Mesenchymal stem cell (in vitro differentiated cells and primary cell): ENCODE data around the gene PRKG1.

ENCODE experiments used
- DNase-seq: peaks from one replicate; pipeline ENCODE4 v3.0.0-alpha.2; 2013
- H2AFZ ChIP-seq: one replicate; pipeline ENCODE4 v1.6.1; 2013; ENCODE audit warnings: low read depth, mild to moderate bottlenecking, control low read depth, inconsistent platforms, low read length, moderate library complexity
- H2AK5ac ChIP-seq: 2 replicates; pipeline ENCODE4 v1.6.1; 2013; ENCODE audit warnings: low read length, moderate library complexity, mild to moderate bottlenecking, inconsistent platforms; ENCODE audit not compliant: severe bottlenecking
- H2BK120ac ChIP-seq: one replicate; pipeline ENCODE4 v1.6.1; 2013; ENCODE audit warnings: low read depth, mild to moderate bottlenecking, inconsistent platforms, low read length, moderate library complexity
- H2BK12ac ChIP-seq, 2 experiments: one replicate each; pipeline ENCODE4 v1.6.1; 2013; ENCODE audit warnings: inconsistent platforms in 2 of 2, low read length in 2 of 2, mild to moderate bottlenecking in 2 of 2, moderate library complexity in 2 of 2, control low read depth in 1 of 2
- H2BK15ac ChIP-seq: one replicate; pipeline ENCODE4 v1.6.1; 2013; ENCODE audit warnings: mild to moderate bottlenecking, low read depth, inconsistent platforms; ENCODE audit not compliant: poor library complexity, severe bottlenecking
- H2BK5ac ChIP-seq: 2 replicates; pipeline ENCODE4 v1.6.1; 2013; ENCODE audit warnings: low read depth, mild to moderate bottlenecking, low read length, control low read depth, inconsistent platforms; ENCODE audit not compliant: poor library complexity, severe bottlenecking
- H3K14ac ChIP-seq, 2 experiments: one replicate each; pipeline ENCODE4 v1.6.1; 2013; ENCODE audit warnings: inconsistent platforms in 2 of 2, low read length in 2 of 2, control low read depth in 1 of 2, mild to moderate bottlenecking in 1 of 2, moderate library complexity in 1 of 2
- H3K18ac ChIP-seq, 2 experiments: one replicate each; pipeline ENCODE4 v1.6.1; 2013; ENCODE audit warnings: inconsistent platforms in 2 of 2, low read length in 2 of 2, control low read depth in 1 of 2, low read depth in 1 of 2, mild to moderate bottlenecking in 1 of 2
- H3K23ac ChIP-seq, 2 experiments: one replicate each; pipeline ENCODE4 v1.6.1; 2013; ENCODE audit warnings: inconsistent platforms in 2 of 2, low read length in 2 of 2, mild to moderate bottlenecking in 2 of 2, moderate library complexity in 2 of 2, control low read depth in 1 of 2
- H3K27ac ChIP-seq: 2 replicates; pipeline ENCODE4 v1.5.1; 2013; ENCODE audit warnings: mild to moderate bottlenecking, moderate library complexity, low read length, control low read depth, inconsistent platforms; ENCODE audit not compliant: poor library complexity, severe bottlenecking
- H3K27me3 ChIP-seq, 2 experiments: 2 replicates each; pipeline versions ENCODE4 v1.6.1 to v1.7.0; 2013; ENCODE audit warnings: low read length in 2 of 2, mild to moderate bottlenecking in 2 of 2, moderate library complexity in 2 of 2, control low read depth in 1 of 2, inconsistent platforms in 1 of 2; ENCODE audit not compliant: control insufficient read depth in 1 of 2, insufficient read depth in 1 of 2
- H3K36me3 ChIP-seq, 2 experiments: 2 replicates each; pipeline versions ENCODE4 v1.6.1 to v1.7.0; 2013; ENCODE audit warnings: low read length in 2 of 2, control low read depth in 1 of 2, inconsistent platforms in 1 of 2, low read depth in 1 of 2, mild to moderate bottlenecking in 1 of 2; ENCODE audit not compliant: insufficient read depth in 2 of 2, control insufficient read depth in 1 of 2
- H3K4ac ChIP-seq, 2 experiments: one replicate each; pipeline ENCODE4 v1.6.1; 2013; ENCODE audit warnings: inconsistent platforms in 2 of 2, low read length in 2 of 2, mild to moderate bottlenecking in 2 of 2, moderate library complexity in 2 of 2, control low read depth in 1 of 2, low read depth in 1 of 2
- H3K4me1 ChIP-seq: 2 replicates; pipeline ENCODE4 v1.6.1; 2013; ENCODE audit warnings: low read depth, low read length, control low read depth; ENCODE audit not compliant: control insufficient read depth, insufficient read depth
- H3K4me2 ChIP-seq: 2 replicates; pipeline ENCODE4 v1.6.1; 2013; ENCODE audit warnings: low read length, mild to moderate bottlenecking, inconsistent platforms; ENCODE audit not compliant: poor library complexity, severe bottlenecking
- H3K4me3 ChIP-seq, 2 experiments: 2 replicates each; pipeline versions ENCODE4 v1.5.1 to v1.7.0; 2013; ENCODE audit warnings: low read length in 2 of 2, mild to moderate bottlenecking in 2 of 2, control low read depth in 1 of 2, low read depth in 1 of 2; ENCODE audit not compliant: insufficient read depth in 1 of 2
- H3K79me1 ChIP-seq: replicated peaks from 2 replicates; pipeline ENCODE4 v1.6.1; 2013; ENCODE audit warnings: mild to moderate bottlenecking, control low read depth, low read length, inconsistent platforms; ENCODE audit not compliant: poor library complexity, severe bottlenecking
- H3K9ac ChIP-seq: 2 replicates; pipeline ENCODE4 v1.7.0; 2013; ENCODE audit warnings: mild to moderate bottlenecking, low read length, moderate library complexity
- H3K9me3 ChIP-seq: 2 replicates; pipeline ENCODE4 v1.7.0; 2013; ENCODE audit warnings: mild to moderate bottlenecking, low read length; ENCODE audit not compliant: control insufficient read depth
- H4K8ac ChIP-seq: one replicate; pipeline ENCODE4 v1.6.1; 2013; ENCODE audit warnings: inconsistent platforms, mild to moderate bottlenecking, low read length, moderate library complexity
- H4K91ac ChIP-seq: one replicate; pipeline ENCODE4 v1.6.1; 2013; ENCODE audit warnings: mild to moderate bottlenecking, low read length, inconsistent platforms
- WGBS: methylation state at CpG from one replicate; pipeline ENCODE4 v1.1.7; 2013; ENCODE audit warnings: mixed read lengths; 5-methylcytosine and 5-hydroxymethylcytosine counted together

PRKG1 gene

GRCh38 chr10:51057925-51058324 is 16.4 kb upstream of the PRKG1 start:
- Histone ChIP-seq H3K4me3 (no peak overlapping the region), H2BK5ac (no peak overlapping the region), H4K8ac (no peak overlapping the region), H4K91ac (no peak overlapping the region), H3K14ac (no peak overlapping the region), H3K23ac (no peak overlapping the region), H2AFZ (no peak overlapping the region), H2BK120ac (no peak overlapping the region), H2BK12ac (no peak overlapping the region), H3K4me1 (no peaks in the 10 kb centered on the region), H3K27me3 (no peaks in the 10 kb centered on the region), H3K36me3 (no peaks in the 10 kb centered on the region), H3K27ac (no peak overlapping the region), H2AK5ac (no peak overlapping the region), H3K4me2 (no peak overlapping the region), H3K79me1 (no peaks in the 10 kb centered on the region), H3K4ac (no peak overlapping the region), H2BK15ac (no peak overlapping the region), H3K9me3 (no peaks in the 10 kb centered on the region), H3K18ac (no peak overlapping the region), H3K9ac (no peak overlapping the region)
- DNase-seq: no peak
- WGBS: 100% methylated on average over 1 of the region's 4 CpGs

GRCh38 chr10:51063166-51063565 is 11.1 kb upstream of the PRKG1 start:
- H2AFZ ChIP-seq: no peak overlapping the region
- no peaks in the 10 kb centered on the region for H3K9me3 ChIP-seq
- no peak overlapping the region for H4K91ac ChIP-seq
- H3K27ac ChIP-seq: no peak overlapping the region
- no peak overlapping the region for H3K4me2 ChIP-seq
- H3K4me1 ChIP-seq: no peaks in the 10 kb centered on the region
- H3K79me1 ChIP-seq: no peaks in the 10 kb centered on the region
- no peak overlapping the region for H3K18ac ChIP-seq
- no peaks in the 10 kb centered on the region for H3K27me3 ChIP-seq
- no peak for DNase-seq
- H3K36me3 ChIP-seq: no peaks in the 10 kb centered on the region
- no peak overlapping the region for H3K23ac ChIP-seq
- 94% methylated on average over 2 of the region's 4 CpGs for WGBS
- no peak overlapping the region for H4K8ac ChIP-seq
- no peak overlapping the region for H2BK5ac ChIP-seq
- no peak overlapping the region for H2AK5ac ChIP-seq
- no peak overlapping the region for H3K4me3 ChIP-seq
- H2BK120ac ChIP-seq: no peak overlapping the region
- H3K4ac ChIP-seq: no peak overlapping the region
- no peak overlapping the region for H2BK15ac ChIP-seq
- H3K9ac ChIP-seq: peak overlapping the region; percentile 5
- no peak overlapping the region for H2BK12ac ChIP-seq
- no peak overlapping the region for H3K14ac ChIP-seq

- Histone ChIP-seq H2AFZ (no peak overlapping the region), H4K91ac (no peak overlapping the region), H3K14ac (no peak overlapping the region), H3K4me2 (no peak overlapping the region), H3K23ac (no peak overlapping the region), H3K18ac (no peak overlapping the region), H2BK12ac (no peak overlapping the region), H3K27me3 (no peaks in the 10 kb centered on the region), H3K4me1 (no peaks in the 10 kb centered on the region), H3K4ac (no peak overlapping the region), H2AK5ac (no peak overlapping the region), H2BK15ac (no peak overlapping the region), H3K27ac (no peak overlapping the region), H4K8ac (no peak overlapping the region), H3K9me3 (no peaks in the 10 kb centered on the region), H3K36me3 (no peaks in the 10 kb centered on the region), H3K9ac (peak overlapping the region; percentile 49), H3K4me3 (no peak overlapping the region), H3K79me1 (no peaks in the 10 kb centered on the region), H2BK120ac (no peak overlapping the region), H2BK5ac (no peak overlapping the region)
- 3% methylated on average over 1 of the region's 2 CpGs for WGBS
- peak; percentile 62 for DNase-seq
These were observed 10.4 kb upstream of the PRKG1 start for GRCh38 chr10:51063659-51064535.

- no peak for DNase-seq
- no peak overlapping the region for H3K4me2 ChIP-seq
- H3K23ac ChIP-seq: no peak overlapping the region
- H2BK12ac ChIP-seq: no peak overlapping the region
- no peak overlapping the region for H2BK5ac ChIP-seq
- H3K4me1 ChIP-seq: no peaks in the 10 kb centered on the region
- H3K27me3 ChIP-seq: no peaks in the 10 kb centered on the region
- H2BK120ac ChIP-seq: no peak overlapping the region
- H3K14ac ChIP-seq: no peak overlapping the region
- no peak overlapping the region for H3K4ac ChIP-seq
- WGBS: 92% methylated on average over 1 of the region's 1 CpG
- H2AFZ ChIP-seq: no peak overlapping the region
- no peak overlapping the region for H2AK5ac ChIP-seq
- H3K18ac ChIP-seq: no peak overlapping the region
- H3K9ac ChIP-seq: no peak overlapping the region
- no peak overlapping the region for H3K4me3 ChIP-seq
- no peaks in the 10 kb centered on the region for H3K79me1 ChIP-seq
- H4K91ac ChIP-seq: no peak overlapping the region
- H4K8ac ChIP-seq: no peak overlapping the region
- no peak overlapping the region for H2BK15ac ChIP-seq
- no peaks in the 10 kb centered on the region for H3K9me3 ChIP-seq
- H3K27ac ChIP-seq: no peak overlapping the region
- no peaks in the 10 kb centered on the region for H3K36me3 ChIP-seq
These were observed 8.1 kb upstream of the PRKG1 start for GRCh38 chr10:51066231-51066630.
